ENCODE measurements around the gene TMPRSS15.

The TMPRSS15 gene

DNA sequence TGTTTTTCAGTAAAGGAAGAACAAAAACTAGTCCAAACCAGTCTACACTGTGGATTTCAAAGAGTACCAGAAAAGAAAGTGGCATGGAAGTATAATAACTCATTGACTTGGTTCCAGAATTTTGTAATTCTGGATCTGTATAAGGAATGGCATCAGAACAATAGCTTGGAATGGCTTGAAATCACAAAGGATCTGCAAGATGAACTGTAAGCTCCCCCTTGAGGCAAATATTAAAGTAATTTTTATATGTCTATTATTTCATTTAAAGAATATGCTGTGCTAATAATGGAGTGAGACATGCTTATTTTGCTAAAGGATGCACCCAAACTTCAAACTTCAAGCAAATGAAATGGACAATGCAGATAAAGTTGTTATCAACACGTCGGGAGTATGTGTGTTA is 137.6 kb downstream of the TMPRSS15 start:
- DNase-seq (ENCODE audit: extremely low spot score), result no peak
- ChIA-PET POLR2A (no interaction called here), CTCF (no interaction called here)
- no peak for TF ChIP-seq ARNT (IDR thresholded peaks at IDR 0.05)
- TF ChIP-seq BHLHE40 (IDR thresholded peaks at IDR 0.05; ENCODE audit: borderline replicate concordance), result no peak
- no peak for TF ChIP-seq SP1 (IDR thresholded peaks at IDR 0.05)
- no peak for TF ChIP-seq ELF4 (IDR thresholded peaks at IDR 0.05)
- TF ChIP-seq L3MBTL2 (conservative IDR thresholded peaks at IDR 0.05), result no peak
- no peak for TF ChIP-seq CTBP1 (IDR thresholded peaks at IDR 0.05; ENCODE audit: borderline replicate concordance)
- TF ChIP-seq HDGF (IDR thresholded peaks at IDR 0.05; ENCODE audit: borderline replicate concordance), result no peak
- TF ChIP-seq, protein P1, sequence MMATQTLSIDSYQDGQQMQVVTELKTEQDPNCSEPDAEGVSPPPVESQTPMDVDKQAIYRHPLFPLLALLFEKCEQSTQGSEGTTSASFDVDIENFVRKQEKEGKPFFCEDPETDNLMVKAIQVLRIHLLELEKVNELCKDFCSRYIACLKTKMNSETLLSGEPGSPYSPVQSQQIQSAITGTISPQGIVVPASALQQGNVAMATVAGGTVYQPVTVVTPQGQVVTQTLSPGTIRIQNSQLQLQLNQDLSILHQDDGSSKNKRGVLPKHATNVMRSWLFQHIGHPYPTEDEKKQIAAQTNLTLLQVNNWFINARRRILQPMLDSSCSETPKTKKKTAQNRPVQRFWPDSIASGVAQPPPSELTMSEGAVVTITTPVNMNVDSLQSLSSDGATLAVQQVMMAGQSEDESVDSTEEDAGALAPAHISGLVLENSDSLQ (IDR thresholded peaks at IDR 0.05), result no peak
- no peak for TF ChIP-seq ZNF384 (IDR thresholded peaks at IDR 0.05)
- TF ChIP-seq SUZ12 (IDR thresholded peaks at IDR 0.05), result no peak
- no peak for TF ChIP-seq FOXM1 (IDR thresholded peaks at IDR 0.05; ENCODE audit: borderline replicate concordance)
- TF ChIP-seq FOXK2 (IDR thresholded peaks at IDR 0.05), result no peak

DNA sequence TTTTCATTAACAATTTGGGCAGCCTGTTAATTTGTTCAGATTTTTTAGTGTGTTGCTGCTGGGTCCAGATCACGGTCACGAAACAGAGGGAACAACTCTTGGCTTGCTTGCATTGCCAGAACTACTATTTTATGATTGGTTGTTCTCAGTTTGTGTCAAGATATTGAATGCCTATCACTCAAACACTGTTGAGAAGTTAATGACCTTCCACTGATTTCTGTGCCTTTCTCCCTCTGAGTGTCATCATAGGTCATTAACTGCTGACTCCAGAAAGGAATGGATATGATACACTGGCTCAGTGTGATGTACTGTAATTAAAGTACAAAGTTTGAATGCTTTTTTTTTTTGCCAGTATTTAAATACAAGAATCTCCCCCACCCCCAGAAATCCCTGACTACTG is 149.8 kb downstream of the TMPRSS15 start:
- POLR2A ChIA-PET, result no interaction called here
- CTCF ChIA-PET, result no interaction called here
- DNase-seq (ENCODE audit: extremely low spot score), result no peak
- TF ChIP-seq NFRKB (IDR thresholded peaks at IDR 0.05), result no peak
- no peak for TF ChIP-seq LEF1 (IDR thresholded peaks at IDR 0.05; ENCODE audit: borderline replicate concordance)
- TF ChIP-seq FOXA1 (IDR thresholded peaks at IDR 0.05), result no peak
- no peak for TF ChIP-seq ELF4 (IDR thresholded peaks at IDR 0.05)
- TF ChIP-seq BHLHE40 (IDR thresholded peaks at IDR 0.05; ENCODE audit: borderline replicate concordance), result no peak
- TF ChIP-seq CTBP1 (IDR thresholded peaks at IDR 0.05; ENCODE audit: borderline replicate concordance), result no peak
- no peak for TF ChIP-seq ARNT (IDR thresholded peaks at IDR 0.05)
- no peak for TF ChIP-seq FOXM1 (IDR thresholded peaks at IDR 0.05; ENCODE audit: borderline replicate concordance)
- no peak for TF ChIP-seq ZNF384 (IDR thresholded peaks at IDR 0.05)
- no peak for TF ChIP-seq TARDBP (IDR thresholded peaks at IDR 0.05)
- TF ChIP-seq, protein P1 (IDR thresholded peaks at IDR 0.05), result no peak
- TF ChIP-seq L3MBTL2 (conservative IDR thresholded peaks at IDR 0.05), result no peak
- TF ChIP-seq SUZ12 (IDR thresholded peaks at IDR 0.05), result no peak
- no peak for TF ChIP-seq HDGF (IDR thresholded peaks at IDR 0.05; ENCODE audit: borderline replicate concordance)
- TF ChIP-seq SP1 (IDR thresholded peaks at IDR 0.05), result no peak
- no peak for TF ChIP-seq FOXK2 (IDR thresholded peaks at IDR 0.05)

- POLR2A ChIA-PET, result no interaction called here
- no peak for DNase-seq (ENCODE audit: extremely low spot score)
- TF ChIP-seq ARNT (IDR thresholded peaks at IDR 0.05) (no peak), ELF4 (IDR thresholded peaks at IDR 0.05) (no peak), SP1 (IDR thresholded peaks at IDR 0.05) (no peak), HDGF (IDR thresholded peaks at IDR 0.05; ENCODE audit: borderline replicate concordance) (no peak), BHLHE40 (IDR thresholded peaks at IDR 0.05; ENCODE audit: borderline replicate concordance) (no peak), L3MBTL2 (conservative IDR thresholded peaks at IDR 0.05) (no peak), ZNF384 (IDR thresholded peaks at IDR 0.05) (no peak)
- CTCF ChIA-PET, result no interaction called here
Measured at GRCh38 chr21:18253221-18253620, 150.4 kb downstream of the TMPRSS15 start.

DNA sequence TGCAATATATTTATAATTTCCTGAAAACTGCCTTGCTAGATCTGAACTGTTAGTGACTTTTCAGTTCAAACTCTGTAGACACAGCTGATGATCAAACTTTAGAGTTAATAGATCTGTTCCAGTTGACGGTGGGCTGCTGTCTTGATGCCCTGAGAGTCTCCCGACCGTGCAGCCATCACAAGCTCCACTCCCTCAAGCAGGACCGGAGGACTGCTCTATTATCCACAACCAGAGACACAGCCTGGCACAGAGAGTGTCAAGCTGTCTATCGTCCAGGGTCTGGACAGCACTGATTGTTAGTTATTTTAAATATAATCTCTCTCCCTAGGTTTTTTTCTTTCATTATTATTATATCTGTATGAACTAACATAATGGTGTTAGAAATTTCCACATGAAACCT is 150.9 kb downstream of the TMPRSS15 start:
- CTCF ChIA-PET, result no interaction called here
- TF ChIP-seq LEF1 (IDR thresholded peaks at IDR 0.05; ENCODE audit: borderline replicate concordance), result no peak
- TF ChIP-seq FOXM1 (IDR thresholded peaks at IDR 0.05; ENCODE audit: borderline replicate concordance), result no peak
- TF ChIP-seq HDGF (IDR thresholded peaks at IDR 0.05; ENCODE audit: borderline replicate concordance), result no peak
- TF ChIP-seq SUZ12 (IDR thresholded peaks at IDR 0.05), result no peak
- no peak for TF ChIP-seq CTBP1 (IDR thresholded peaks at IDR 0.05; ENCODE audit: borderline replicate concordance)
- TF ChIP-seq BHLHE40 (IDR thresholded peaks at IDR 0.05; ENCODE audit: borderline replicate concordance), result no peak
- TF ChIP-seq L3MBTL2 (conservative IDR thresholded peaks at IDR 0.05), result no peak
- no peak for TF ChIP-seq SP1 (IDR thresholded peaks at IDR 0.05)
- TF ChIP-seq, protein P1 (IDR thresholded peaks at IDR 0.05), result no peak
- no peak for TF ChIP-seq FOXK2 (IDR thresholded peaks at IDR 0.05)
- no peak for TF ChIP-seq TARDBP (IDR thresholded peaks at IDR 0.05)
- no peak for DNase-seq (ENCODE audit: extremely low spot score)
- POLR2A ChIA-PET, result no interaction called here

- ChIA-PET CTCF (no interaction called here), POLR2A (no interaction called here)
- TF ChIP-seq FOXA1 (IDR thresholded peaks at IDR 0.05) (no peak), BHLHE40 (IDR thresholded peaks at IDR 0.05; ENCODE audit: borderline replicate concordance) (no peak)
- DNase-seq (ENCODE audit: extremely low spot score), result no peak
Measured at GRCh38 chr21:18252256-18252655, 151.3 kb downstream of the TMPRSS15 start.

DNA sequence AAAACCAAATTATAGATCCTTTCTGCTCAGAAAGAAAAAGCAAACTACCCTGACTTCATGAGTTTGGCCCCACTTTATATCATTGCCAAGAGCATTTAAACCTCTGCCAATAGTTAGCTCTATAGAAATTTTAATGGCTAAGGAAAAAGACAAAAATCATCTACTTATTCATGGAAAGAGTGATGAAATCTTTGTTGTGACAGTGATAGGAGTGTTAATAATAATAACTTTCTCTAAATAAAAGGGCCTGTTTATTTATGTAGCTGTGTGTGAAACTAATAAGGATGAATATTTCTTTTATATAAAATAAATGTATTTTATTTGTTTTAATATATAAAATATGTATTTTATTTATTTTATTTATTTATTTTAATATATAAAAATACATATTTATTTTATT is 152.5 kb downstream of the TMPRSS15 start:
- TF ChIP-seq ARNT (IDR thresholded peaks at IDR 0.05), result no peak
- no peak for TF ChIP-seq NFRKB (IDR thresholded peaks at IDR 0.05)
- TF ChIP-seq LEF1 (IDR thresholded peaks at IDR 0.05; ENCODE audit: borderline replicate concordance), result no peak
- no peak for TF ChIP-seq FOXA1 (IDR thresholded peaks at IDR 0.05)
- no peak for TF ChIP-seq BHLHE40 (IDR thresholded peaks at IDR 0.05; ENCODE audit: borderline replicate concordance)
- no peak for TF ChIP-seq SUZ12 (IDR thresholded peaks at IDR 0.05)
- no peak for TF ChIP-seq TARDBP (IDR thresholded peaks at IDR 0.05)
- TF ChIP-seq FOXK2 (IDR thresholded peaks at IDR 0.05), result no peak
- no peak for TF ChIP-seq ZNF384 (IDR thresholded peaks at IDR 0.05)
- no peak for TF ChIP-seq HDGF (IDR thresholded peaks at IDR 0.05; ENCODE audit: borderline replicate concordance)
- TF ChIP-seq ELF4 (IDR thresholded peaks at IDR 0.05), result no peak
- TF ChIP-seq L3MBTL2 (conservative IDR thresholded peaks at IDR 0.05), result no peak
- no peak for TF ChIP-seq CTBP1 (IDR thresholded peaks at IDR 0.05; ENCODE audit: borderline replicate concordance)
- TF ChIP-seq, protein P1 (IDR thresholded peaks at IDR 0.05), result no peak
- ChIA-PET CTCF (interaction anchor here (0.9 kb wide), 1 partner anchor 25 kb away, joined by 3 read pairs; no protein-coding TSS in a partner anchor), POLR2A (no interaction called here)
- DNase-seq (ENCODE audit: extremely low spot score), result no peak

All from HEK293T (cell line).